Fibroblast of mammary gland (primary cell): ENCODE data around the gene JADE2.
A peak's percentile ranks its signal among the peaks of the same experiment; 100 is the strongest.

Experiments
- DNase-seq: peaks from one replicate; pipeline ENCODE4 v3.0.0-alpha.2; 2010; ENCODE audit warnings: low read depth
- H3K4me3 ChIP-seq: 2 replicates; pipeline ENCODE4 v1.5.1; 2011; ENCODE audit warnings: low read depth, mild to moderate bottlenecking, low read length, moderate library complexity; ENCODE audit not compliant: control insufficient read depth
- CTCF ChIP-seq: conservative IDR thresholded peaks from 2 replicates; pipeline ENCODE4 v1.5.1; 2011; ENCODE audit warnings: low read depth, low read length, inconsistent platforms; ENCODE audit not compliant: control insufficient read depth, insufficient read depth

The JADE2 gene

GRCh38 chr5:134524826-134525682, at the start of gene JADE2:
TSS of gene JADE2 (plus strand) at chr5:134525670. CDS start at chr5:134535858, 10,188 bp downstream.
- H3K4me3 ChIP-seq, result peak within 1 kb of the TSS; percentile 74
- peak; percentile 70 for DNase-seq
- no peak for TF ChIP-seq CTCF

- no peak overlapping the region for H3K4me3 ChIP-seq
- no peak for TF ChIP-seq CTCF
- peak; percentile 40 for DNase-seq
These were observed 47.8 kb upstream of the JADE2 start for GRCh38 chr5:134477462-134478245.

- DNase-seq, result no peak
- no peak for TF ChIP-seq CTCF
- no peak overlapping the region for H3K4me3 ChIP-seq
These were observed 45.6 kb upstream of the JADE2 start for GRCh38 chr5:134479839-134480238.

- H3K4me3 ChIP-seq, result no peak overlapping the region
- no peak for DNase-seq
- no peak for TF ChIP-seq CTCF
These were observed 36.1 kb upstream of the JADE2 start for GRCh38 chr5:134489227-134489944.

GRCh38 chr5:134490255-134490924, 35.1 kb upstream of the JADE2 start:
- no peak for DNase-seq
- TF ChIP-seq CTCF, result no peak
- H3K4me3 ChIP-seq, result no peak overlapping the region

- no peak overlapping the region for H3K4me3 ChIP-seq
- TF ChIP-seq CTCF, result no peak
- DNase-seq, result no peak
These were observed 34.6 kb upstream of the JADE2 start for GRCh38 chr5:134490925-134491271.
